Stimulated activated CD4-positive, alpha-beta T cell treated with anti-CD3 and anti-CD28 coated beads, Interleukin-1b, Interleukin-23, amount 100 ng/mL, for 48 hours (primary cell): ENCODE results near the gene PLPP1.

Experiments
- DNase-seq: peaks from one replicate; pipeline ENCODE4 v3.0.0-alpha.2; 2020

The PLPP1 gene

GRCh38 chr5:55393501-55394175 is 141.1 kb downstream of the PLPP1 start:
- DNase-seq, result no peak

- no peak for DNase-seq
Observed at GRCh38 chr5:55392669-55393068, 142.1 kb downstream of the PLPP1 start.

GRCh38 chr5:55391707-55392106 is 143.1 kb downstream of the PLPP1 start:
- DNase-seq, result no peak

GRCh38 chr5:55387865-55388264 is 146.9 kb downstream of the PLPP1 start:
- DNase-seq, result no peak

GRCh38 chr5:55386356-55386755 is 148.4 kb downstream of the PLPP1 start:
- no peak for DNase-seq

- no peak for DNase-seq
Observed at GRCh38 chr5:55385846-55386245, 148.9 kb downstream of the PLPP1 start.

GRCh38 chr5:55385227-55385626 is 149.5 kb downstream of the PLPP1 start:
- no peak for DNase-seq

- DNase-seq, result no peak
Observed at GRCh38 chr5:55384072-55384471, 150.7 kb downstream of the PLPP1 start.

GRCh38 chr5:55383254-55383653 is 151.5 kb downstream of the PLPP1 start:
- DNase-seq, result no peak

- no peak for DNase-seq
Observed at GRCh38 chr5:55377810-55378209, 157.0 kb downstream of the PLPP1 start.
